Fibroblast of peridontal ligament (primary cell): Measurements from ENCODE around the gene LDHD.
A peak's percentile ranks its signal among the peaks of the same experiment; 100 is the strongest.
"Not testable (repeated sequence)": the region's sequence is repeated elsewhere in the genome, so short reads cannot be mapped to it uniquely, and the experiment has no call there.

ENCODE experiments used
- DNase-seq: peaks from one replicate; pipeline ENCODE4 v3.0.0-alpha.2; 2010; ENCODE audit errors: extremely low read depth

Gene LDHD

DNA sequence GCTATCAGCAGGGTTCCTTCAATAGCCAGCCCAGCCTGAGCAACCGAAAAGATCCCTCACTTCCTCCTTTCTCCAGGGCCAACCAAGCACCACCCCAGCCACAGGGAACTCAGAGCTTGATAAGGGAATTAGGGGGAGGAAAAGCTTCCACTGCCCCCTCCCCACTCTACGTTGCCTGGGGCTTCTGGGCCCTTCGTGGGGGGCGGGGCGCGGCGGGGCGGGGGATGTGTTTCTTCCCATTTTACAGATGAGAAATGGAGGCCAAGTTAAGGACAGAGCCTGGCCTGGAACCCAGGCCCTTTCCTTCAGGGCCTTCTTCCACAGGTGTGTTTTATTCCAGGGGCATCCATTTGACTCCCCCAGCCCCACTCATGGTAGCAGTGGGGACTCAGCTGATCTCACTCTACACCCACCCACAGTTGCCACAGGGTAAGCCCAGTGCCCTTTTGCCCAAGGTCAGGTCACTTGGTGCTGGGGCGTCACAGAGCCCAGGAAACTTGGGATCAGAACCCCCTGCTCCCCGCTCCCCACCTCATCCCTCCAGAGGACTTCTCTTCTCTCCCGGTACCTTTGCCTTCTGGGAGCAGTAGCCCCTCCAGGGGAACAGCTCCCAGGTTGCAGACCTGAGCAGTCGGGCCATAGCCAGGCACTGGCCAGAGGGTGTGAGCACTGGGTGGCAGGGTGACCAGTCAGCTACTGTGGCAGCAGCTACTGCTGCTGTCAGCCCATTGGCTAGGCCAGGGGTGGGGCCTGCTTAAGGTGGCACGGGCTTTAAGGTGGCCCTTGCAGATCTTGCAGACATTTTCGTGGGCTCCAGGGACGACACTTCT is at the start of gene LDHD:
TSS of gene LDHD (minus strand) at position 700 of the 830 bp plus-strand sequence. CDS start at position 640, 60 bp downstream.
- peak; percentile 52 for DNase-seq

DNA sequence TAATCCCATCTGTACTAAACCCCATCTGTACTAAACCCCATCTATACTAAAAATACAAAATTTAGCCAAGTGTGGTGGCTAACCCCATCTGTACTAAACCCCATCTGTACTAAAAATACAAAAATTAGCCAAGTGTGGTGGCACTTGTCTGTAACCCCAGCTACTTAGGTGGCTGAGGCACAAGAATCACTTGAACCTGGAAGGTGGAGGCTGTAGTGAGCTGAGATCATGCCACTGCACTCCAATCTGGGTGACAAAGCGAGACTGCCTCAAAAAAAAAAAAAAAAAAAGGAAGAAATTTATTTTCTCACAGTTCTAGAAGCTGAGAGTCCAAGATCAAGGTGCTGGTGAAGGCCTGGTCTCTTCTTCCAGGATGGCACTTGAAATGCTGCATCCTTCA is 43.8 kb upstream of the LDHD start:
- no peak for DNase-seq

DNA sequence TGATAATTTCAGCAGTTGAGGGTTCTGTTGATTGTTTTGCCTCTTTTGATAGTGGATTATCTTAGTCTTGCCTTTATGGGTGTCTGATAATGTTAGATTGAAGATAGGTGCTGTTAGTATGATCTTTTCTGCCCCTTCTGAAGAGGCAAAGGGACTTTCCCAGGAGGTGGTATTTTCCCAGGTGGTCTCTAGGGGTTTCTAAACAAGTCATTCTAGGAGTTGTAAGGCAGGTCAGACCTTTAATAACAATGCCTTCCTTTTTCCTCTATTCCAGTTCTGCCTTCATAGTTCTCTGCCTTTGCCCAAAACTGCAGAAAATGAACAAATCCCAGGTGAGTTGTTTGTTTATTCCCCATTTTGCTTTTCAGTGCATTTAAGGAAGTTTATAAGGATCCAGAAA is 36.1 kb upstream of the LDHD start:
- DNase-seq, result no peak

DNA sequence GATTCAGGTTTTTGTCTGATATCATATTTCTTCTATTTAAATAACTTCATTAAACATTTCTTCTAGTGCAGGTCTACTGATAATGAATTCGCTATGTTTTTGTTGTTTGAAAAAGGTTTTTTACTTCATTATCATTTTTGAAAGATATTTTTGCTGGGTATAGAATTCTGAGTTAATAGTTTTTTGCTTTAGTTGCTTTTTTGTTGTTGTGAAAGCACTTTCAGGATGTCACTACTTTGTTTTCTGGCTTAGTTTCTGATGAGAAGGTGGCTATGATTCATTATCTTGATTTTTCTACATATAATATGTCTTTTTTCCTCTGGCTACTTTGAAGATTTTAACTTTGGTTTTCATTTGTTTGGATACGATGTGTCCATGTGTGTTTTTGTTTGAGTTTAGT is 35.2 kb upstream of the LDHD start:
- DNase-seq, result no peak

DNA sequence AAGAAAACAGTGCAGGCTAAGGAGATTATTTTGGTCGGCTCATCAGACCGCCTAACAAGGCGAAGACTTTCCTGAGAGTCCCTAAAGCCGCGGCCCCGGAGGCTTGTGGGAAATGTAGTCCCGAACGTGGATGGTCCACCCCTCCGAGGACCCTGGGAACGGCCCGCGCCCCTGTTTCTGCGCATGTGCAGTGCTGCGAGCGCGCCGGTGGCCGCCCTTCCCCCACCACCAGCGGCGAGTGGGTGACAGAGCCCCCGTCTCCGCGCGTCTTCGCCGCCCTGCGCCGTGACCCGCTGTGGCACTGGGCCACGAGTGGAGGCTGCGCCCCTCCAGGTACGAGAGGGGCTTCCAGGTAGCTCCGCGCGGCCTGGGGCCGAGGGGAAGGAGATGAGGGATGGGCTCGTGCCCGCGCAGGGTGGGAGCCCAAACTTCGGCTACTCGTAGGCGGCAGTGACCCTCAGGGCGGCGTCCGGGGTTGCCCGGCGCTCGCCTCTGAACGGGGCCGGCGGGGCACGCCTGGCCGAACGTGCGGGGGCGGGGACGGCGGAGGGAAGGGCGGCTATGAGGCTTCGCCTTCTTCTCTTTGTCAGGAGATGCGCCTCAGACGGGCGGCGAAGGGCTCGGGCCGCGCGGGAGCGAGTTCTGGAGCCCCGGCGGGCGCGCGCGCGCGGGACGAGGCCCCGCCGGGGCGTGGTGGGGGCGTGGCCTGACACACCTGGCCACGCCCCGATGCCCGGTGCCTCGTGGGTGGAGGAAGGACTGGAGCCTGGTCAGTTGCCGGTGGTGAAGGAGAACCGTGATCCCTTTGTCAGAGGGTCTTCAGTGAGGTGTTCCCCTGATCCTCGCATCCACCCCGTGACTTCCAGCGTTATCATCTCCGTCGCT is 32.0 kb upstream of the LDHD start, which contains the start of gene ZFP1:
TSS of gene ZFP1 (plus strand) at position 214 of the 885 bp plus-strand sequence. CDS start 4,428 bp downstream, outside the sequence.
- peak; percentile 89 for DNase-seq

DNA sequence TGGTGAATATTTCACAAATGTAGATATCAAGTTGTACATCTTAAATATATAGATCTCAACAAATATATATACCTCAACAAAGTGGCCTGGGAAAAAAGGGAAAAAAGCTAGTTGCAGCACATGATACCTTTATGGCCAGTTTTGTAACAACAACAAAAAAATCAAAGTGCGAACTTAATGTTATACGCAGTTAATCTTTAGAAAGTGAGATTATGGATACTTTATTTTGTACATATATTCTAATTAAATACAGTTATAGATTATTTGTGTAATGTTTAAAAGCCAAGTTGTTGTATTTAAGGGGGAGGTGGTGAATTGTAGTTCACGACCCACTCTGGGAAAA is 31.4 kb upstream of the LDHD start:
- DNase-seq, result no peak

DNA sequence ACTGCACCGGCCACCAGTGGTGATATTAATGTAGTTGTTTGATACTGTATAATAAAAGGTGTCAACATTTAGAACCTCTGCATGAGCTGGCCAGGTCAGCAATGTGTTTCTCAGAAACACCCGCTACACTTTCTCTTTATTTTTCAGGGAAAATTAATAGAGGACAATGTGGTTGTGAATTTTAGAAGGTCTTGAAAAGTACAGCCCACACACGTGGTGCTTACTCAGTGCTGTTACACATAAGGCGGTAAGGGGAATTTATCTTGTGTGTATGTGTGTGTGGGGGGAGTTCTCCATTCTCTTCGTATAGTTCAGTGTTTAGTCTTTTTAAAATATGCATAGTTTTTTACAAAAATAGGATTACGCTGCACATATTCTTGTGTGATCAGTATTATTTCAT is 27.4 kb upstream of the LDHD start:
- DNase-seq, result no peak

DNA sequence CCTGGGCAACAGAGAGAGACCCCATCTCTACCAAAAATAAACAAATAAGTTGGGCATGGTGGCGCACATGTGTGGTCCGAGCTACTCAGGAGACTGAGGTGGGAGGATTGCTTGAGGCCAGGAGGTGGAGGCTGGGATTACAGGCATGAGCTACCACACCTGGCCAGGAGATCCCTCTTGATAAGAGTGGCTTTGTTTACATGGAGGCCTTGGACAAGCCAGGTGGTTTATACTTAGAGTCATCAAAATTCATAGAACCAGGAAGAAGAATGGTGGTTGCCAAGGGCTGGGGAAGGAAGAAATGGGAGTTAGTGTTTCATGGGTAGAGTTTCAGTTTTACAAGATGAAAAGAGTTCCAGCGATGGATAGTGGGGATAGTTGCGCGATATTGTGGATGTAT is 22.9 kb upstream of the LDHD start:
- DNase-seq, result no peak

DNA sequence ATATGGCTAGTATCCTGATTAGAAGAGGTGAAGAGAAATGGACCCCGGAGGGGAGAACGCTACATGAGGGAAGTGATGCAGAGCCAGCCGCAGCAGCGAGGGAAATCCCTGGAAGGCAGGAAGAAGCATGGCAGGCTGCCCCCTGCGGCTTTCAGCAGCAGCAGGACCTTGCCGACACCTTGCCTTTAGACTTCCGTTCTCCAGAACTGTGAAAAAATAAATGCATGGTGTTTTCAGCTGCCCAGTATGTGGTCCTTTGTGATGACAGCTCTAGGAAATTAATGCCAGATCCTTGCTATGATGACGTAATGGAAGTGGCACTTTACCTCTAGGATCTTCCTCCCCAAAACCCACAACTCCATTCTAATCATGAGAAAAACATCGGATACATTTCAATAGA is 22.1 kb upstream of the LDHD start:
- no peak for DNase-seq

DNA sequence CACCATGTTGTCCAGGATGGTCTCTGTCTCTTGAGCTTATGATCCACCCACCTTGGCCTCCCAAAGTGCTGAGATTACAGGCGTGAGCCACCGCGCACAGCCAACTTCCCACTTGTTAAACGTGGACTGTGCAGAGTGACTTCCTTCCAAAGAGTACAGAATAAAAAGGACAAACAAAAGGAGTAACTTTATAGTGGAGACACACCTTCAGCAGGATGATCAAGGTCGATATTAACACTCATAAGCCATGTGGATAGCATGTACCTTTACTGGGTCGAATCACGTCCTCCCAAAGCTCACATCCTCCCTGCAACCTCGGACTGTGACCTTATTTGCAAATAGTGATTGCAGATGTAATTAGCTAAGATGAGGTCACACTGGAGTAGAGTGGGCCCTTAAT is 21.7 kb upstream of the LDHD start:
- no peak for DNase-seq

DNA sequence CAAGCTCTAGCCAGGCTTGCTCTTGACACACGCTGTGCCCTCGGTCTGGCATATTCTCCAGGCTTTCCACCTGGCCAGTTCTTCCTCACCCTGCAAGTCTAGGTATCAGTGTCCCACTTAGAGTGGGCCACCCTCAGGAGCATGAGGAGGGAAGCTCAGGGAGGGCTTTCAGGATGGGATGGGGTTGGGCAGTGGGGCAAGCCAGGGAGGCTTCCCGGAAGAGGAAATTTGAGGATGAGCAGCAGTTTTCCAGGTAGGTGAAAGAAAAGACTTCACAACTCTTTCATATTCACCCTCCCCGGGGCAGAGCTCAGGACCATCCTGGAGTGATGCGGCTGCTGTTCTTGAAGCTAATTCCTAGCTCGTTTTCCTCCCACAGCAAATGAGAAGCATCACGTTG is 14.5 kb upstream of the LDHD start:
- DNase-seq, result no peak

DNA sequence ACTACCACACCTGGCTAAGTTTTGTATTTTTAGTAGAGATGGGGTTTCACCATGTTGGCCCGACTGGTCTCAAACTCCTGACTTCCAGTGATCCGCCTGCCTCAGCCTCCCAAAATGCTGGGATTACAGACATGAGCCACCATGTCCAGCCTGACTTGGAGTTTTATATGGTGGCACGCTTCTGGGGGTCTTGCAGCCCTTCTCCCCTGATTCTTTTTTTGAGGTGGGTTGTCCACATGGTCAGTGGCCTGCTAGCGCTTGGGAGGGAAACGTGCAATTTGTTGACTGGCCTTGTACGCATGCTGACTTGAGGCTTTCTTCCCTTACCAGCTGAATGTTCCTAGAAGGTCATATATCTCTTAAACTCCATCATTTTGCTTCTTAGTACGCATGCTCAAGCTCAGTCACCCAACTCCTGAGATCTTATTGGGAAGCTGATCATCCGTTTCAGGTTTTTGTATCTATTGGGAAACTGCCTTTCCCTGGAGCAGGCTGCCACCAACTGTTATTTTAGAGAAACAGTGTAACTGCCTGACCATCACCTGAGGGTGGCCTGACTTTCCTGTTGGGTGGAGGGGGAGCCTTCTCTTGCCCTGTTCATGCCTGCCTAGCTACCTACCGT is 13.7 kb upstream of the LDHD start:
- peak; percentile 11 for DNase-seq

DNA sequence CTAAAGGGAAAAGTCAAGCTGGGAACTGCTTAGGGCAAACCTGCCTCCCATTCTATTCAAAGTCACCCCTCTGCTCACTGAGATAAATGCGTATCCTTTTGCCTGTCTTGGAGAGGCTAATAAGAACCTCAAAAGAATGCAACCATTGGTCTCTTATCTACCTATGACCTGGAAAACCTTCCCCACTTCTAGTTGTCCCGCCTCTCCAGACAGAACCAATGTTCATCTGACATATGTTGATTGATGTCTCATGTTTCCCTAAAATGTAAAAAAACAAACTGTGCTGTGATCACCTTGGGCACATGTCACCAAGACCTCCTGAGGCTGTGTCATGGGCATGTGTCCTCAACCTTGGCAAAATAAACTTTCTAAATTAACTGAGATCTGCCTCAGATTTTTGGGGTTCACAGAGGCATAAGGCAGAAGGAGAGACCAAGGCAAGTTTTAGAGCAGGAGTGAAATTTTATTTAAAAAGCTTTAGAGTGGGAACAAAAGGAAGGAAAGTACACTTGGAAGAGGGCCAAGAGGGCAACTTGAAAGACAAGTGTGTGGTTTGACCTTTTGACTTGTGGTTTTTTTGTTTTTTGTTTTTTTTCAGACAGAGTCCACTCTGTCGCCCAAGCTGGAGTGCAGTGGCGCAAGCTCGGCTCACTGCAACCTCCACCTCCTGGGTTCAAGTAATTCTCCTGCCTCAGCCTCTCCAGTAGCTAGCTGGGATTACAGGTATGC is 13.0 kb upstream of the LDHD start:
- DNase-seq, result not testable (repeated sequence)

DNA sequence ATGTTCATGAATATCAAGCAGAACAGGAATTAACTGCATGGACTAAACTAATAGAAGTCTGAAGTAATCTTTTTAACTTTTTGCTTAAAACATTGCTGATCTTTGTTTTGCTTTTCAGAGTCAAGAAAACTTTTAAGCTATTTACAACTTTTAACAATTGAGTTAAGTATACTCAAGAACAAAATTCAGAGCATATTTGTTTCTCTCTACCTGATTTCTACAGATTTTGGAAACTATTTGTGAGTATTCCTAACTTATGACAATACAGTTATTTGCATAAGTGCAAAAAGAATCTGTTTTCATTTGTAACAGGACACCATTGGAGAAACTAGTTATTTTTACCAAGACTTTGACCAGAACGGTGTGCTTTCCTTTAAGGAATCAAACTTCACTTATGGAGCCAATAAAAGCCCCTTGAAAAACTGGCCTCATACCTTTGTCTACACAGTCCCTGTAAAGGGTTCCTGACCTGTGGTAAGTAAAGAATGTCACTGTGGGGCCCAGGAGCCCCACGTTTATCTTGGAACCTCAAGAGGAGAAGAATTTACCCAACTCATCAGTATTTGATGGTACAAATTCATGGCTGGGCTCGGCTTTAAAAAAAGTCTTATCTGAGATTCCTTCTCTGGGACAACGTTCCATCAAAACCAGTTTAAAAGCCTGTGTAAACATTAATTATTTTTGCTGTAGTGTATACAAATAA is 11.3 kb upstream of the LDHD start:
- no peak for DNase-seq

DNA sequence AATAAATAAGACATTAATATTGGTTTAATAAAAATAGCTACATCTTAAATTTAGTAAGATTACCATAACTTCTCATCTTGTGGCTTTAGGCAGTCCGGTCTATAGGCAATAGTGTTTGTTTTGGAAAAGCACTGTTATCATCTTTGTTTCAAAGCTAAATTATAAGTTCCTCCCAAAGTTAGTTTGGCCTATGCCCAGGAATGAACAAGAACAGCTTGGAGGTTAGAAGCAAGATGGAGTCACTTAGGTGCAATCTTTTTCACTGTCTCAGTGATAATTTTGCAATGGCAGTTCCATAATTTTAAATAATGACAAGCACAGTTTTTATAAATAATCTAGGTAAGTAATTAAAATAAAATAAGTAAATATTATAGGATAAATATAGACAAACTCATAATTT is 6.0 kb upstream of the LDHD start:
- DNase-seq, result no peak

DNA sequence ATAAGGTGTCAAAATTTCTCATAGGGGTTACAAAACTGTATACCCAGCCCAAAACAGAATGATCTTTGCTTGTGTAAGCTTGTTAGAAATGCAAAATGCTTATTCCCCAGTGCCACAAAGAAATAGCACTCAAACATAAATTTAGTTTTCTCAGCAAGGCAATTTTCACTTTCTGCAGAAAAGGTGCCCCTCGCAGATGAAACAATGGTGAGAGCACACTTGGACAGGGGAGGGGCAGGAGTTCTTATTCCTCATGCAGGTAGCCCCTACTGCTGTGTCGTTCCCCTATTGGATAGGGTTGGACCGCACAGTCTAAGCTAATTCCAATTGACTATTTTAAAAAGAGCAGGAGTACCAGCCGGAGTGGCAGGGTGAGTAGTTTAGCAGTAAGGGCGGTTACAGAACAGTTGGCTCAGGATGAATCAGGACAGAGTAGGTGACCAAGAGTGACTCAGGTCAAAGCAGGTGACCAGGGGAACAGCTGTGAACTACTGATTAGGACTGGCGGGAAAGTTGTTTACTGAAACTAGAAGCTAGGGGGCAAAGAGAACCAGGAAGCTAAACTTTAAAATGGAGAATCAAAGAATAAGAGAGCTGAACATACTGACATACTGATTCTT is 5.5 kb upstream of the LDHD start:
- DNase-seq, result no peak

DNA sequence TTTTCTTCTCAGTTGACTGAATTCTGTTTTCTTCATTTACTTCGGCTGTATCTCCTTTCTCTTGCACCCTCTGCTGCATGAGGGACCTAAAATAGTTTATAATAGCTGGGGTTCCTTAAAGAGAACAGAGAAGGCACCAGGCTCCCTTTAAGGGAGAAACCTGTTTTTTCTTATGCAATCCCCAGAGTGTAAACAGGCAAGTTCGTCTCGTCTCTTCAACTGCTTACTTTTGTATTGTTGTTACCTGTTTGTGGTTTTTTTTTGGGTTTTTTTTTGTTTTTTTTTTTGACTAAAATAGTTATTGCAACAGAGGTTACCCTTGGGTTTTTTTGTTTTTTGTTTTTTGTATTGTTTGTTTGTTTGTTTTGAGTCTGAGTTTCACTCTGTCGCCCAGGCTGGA is 3.7 kb upstream of the LDHD start:
- no peak for DNase-seq

DNA sequence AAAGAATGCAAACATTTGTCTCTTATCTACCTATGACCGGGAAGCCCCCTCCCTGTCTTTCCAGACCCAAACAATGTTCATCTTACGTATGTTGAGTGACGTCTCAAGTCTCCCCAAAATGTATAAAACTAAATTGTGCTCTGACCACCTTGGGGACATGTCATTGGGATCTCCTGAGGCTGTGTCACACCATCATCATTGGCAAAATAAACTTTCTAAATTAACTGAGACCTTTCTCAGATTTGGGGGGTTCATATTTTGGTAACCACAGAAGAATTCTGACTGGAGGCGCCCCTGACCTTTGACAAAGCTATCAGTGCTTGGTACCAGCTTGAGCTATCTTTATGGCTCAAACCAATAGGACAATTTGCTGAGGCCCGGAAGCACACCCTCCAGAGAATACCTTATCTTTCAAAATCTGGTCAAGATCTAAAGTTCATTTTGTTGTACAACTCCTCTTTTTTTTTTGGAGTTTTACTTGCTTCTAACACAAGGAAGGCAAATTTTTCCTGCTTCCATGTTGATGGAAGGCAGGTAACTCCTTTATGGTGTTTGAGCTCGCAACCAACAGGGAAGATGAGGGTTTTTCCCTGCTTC is 2.5 kb upstream of the LDHD start:
- DNase-seq, result no peak

DNA sequence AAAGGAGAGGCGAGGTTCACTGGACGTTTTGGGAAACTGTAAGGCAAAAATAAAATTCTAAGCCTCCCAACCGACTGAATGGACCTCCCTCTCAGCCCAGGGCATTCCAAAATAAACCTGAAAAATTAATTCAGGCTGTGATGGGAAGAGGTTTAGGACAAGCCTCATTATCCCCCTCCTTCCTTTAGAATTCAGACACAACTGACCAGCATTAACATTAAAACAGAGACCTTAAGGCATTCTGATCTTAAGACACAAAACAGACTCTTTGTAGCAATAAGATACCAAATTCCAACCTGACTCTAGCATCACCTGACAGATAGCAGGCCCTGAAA is 298 bp upstream of the LDHD start:
- DNase-seq, result no peak
